ENCODE data around the gene TYR. TPM values are rescaled to one million over a fixed set of nuclear protein-coding genes. Genes with fewer than 3 reads are reported as not detected.

Gene TYR
- total RNA-seq, 1 experiment from 2014 or later: not detected

DNA sequence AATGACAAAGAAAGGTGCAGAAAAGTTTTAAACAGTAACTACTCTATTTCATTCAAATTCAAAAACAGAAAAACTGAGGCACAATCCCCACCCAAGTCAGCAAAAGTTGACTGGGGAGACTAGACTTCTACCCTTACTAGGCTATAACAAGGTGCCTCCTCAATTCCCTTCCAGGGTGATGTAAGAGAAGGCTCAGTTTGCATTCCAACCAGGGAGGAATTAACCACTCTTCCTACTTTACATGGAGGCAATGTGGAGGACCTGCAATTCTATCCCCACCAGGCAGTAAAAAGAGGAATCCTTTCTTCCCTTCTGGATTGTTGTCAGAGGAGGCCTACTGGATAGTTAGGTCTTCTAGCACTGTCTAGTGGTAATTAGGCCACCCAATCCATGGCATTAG is 26.1 kb downstream of the TYR start:
- H3K36me3 ChIP-seq (ENCODE audit: control insufficient read depth, insufficient read depth, low read length): no peaks in the 10 kb centered on the region

DNA sequence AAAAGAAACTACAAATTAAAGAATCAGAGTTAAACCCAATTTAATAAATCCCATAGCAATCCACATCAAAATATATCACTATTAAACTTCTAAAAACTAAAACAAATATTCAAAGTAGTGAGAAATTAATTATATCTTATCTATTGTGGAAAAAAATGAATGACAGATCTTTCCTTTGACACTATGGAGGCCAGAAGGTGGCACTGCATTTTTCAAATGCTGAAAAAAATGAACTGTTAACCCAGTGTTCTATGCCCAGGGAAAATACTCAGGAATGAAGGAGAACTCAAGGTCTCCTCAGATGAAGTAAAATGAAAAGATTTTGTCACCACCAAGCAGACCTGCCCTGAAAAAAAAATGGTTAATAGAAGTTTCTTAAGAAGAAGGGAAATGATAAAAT is 27.7 kb downstream of the TYR start:
- H3K9me3 ChIP-seq (ENCODE audit: control insufficient read depth, insufficient read depth, low read depth, low read length): no peaks in the 10 kb centered on the region
- POLR2A ChIA-PET: no interaction called here
- H3K36me3 ChIP-seq (ENCODE audit: control insufficient read depth, insufficient read depth, low read length): no peaks in the 10 kb centered on the region
- intact Hi-C loops (cut with micrococcal nuclease; ENCODE audit: unreplicated experiment) (no loop called here), in situ Hi-C loops (cut with HindIII; ENCODE audit: low pct_unique_long_range_greater_than_20kb, low sequenced_read_pairs) (no loop called here)
- no peaks in the 10 kb centered on the region for H3K27me3 ChIP-seq (ENCODE audit: control insufficient read depth, insufficient read depth, low read length)
- ATAC-seq (no peak), DNase-seq (ENCODE audit: low read depth, low spot score) (no peak)
- TF ChIP-seq, protein P1, sequence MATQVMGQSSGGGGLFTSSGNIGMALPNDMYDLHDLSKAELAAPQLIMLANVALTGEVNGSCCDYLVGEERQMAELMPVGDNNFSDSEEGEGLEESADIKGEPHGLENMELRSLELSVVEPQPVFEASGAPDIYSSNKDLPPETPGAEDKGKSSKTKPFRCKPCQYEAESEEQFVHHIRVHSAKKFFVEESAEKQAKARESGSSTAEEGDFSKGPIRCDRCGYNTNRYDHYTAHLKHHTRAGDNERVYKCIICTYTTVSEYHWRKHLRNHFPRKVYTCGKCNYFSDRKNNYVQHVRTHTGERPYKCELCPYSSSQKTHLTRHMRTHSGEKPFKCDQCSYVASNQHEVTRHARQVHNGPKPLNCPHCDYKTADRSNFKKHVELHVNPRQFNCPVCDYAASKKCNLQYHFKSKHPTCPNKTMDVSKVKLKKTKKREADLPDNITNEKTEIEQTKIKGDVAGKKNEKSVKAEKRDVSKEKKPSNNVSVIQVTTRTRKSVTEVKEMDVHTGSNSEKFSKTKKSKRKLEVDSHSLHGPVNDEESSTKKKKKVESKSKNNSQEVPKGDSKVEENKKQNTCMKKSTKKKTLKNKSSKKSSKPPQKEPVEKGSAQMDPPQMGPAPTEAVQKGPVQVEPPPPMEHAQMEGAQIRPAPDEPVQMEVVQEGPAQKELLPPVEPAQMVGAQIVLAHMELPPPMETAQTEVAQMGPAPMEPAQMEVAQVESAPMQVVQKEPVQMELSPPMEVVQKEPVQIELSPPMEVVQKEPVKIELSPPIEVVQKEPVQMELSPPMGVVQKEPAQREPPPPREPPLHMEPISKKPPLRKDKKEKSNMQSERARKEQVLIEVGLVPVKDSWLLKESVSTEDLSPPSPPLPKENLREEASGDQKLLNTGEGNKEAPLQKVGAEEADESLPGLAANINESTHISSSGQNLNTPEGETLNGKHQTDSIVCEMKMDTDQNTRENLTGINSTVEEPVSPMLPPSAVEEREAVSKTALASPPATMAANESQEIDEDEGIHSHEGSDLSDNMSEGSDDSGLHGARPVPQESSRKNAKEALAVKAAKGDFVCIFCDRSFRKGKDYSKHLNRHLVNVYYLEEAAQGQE (IDR thresholded peaks at IDR 0.05; ENCODE audit: insufficient read depth in 1 of 2, low read depth in 2 of 2, low read length in 1 of 2): no peak
- TF ChIP-seq, protein P2, sequence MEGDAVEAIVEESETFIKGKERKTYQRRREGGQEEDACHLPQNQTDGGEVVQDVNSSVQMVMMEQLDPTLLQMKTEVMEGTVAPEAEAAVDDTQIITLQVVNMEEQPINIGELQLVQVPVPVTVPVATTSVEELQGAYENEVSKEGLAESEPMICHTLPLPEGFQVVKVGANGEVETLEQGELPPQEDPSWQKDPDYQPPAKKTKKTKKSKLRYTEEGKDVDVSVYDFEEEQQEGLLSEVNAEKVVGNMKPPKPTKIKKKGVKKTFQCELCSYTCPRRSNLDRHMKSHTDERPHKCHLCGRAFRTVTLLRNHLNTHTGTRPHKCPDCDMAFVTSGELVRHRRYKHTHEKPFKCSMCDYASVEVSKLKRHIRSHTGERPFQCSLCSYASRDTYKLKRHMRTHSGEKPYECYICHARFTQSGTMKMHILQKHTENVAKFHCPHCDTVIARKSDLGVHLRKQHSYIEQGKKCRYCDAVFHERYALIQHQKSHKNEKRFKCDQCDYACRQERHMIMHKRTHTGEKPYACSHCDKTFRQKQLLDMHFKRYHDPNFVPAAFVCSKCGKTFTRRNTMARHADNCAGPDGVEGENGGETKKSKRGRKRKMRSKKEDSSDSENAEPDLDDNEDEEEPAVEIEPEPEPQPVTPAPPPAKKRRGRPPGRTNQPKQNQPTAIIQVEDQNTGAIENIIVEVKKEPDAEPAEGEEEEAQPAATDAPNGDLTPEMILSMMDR (IDR thresholded peaks at IDR 0.05): peak; percentile 14; the same call in 1 of the 2 replicates
- TF ChIP-seq SIN3A (IDR thresholded peaks at IDR 0.05; ENCODE audit: borderline replicate concordance, insufficient read depth, low read depth, low read length) (no peak), TCF7L2 (IDR thresholded peaks at IDR 0.05; ENCODE audit: low read depth, low read length) (no peak)
- H3K4me1 ChIP-seq (ENCODE audit: control insufficient read depth, insufficient read depth, low read length): no peaks in the 10 kb centered on the region
- BruUV-seq (replicated peaks): no TSS peak
- no peak overlapping the region for H3K27ac ChIP-seq (ENCODE audit: low read length)
- CTCF ChIA-PET: no interaction called here
- no peak overlapping the region for H3K4me3 ChIP-seq (ENCODE audit: low read depth in 2 of 2, low read length in 2 of 2)

More for the DNA sequence above, 26.1 kb downstream of the TYR start:
- TF ChIP-seq TCF7L2 (IDR thresholded peaks at IDR 0.05; ENCODE audit: low read depth, low read length) (no peak), SIN3A (IDR thresholded peaks at IDR 0.05; ENCODE audit: borderline replicate concordance, insufficient read depth, low read depth, low read length) (no peak), POLR2AphosphoS5 (IDR thresholded peaks at IDR 0.05; ENCODE audit: low read depth, low read length) (no peak)
- TF ChIP-seq, protein P2 (IDR thresholded peaks at IDR 0.05): no peak
- TF ChIP-seq, protein P1 (IDR thresholded peaks at IDR 0.05; ENCODE audit: insufficient read depth in 1 of 2, low read depth in 2 of 2, low read length in 1 of 2): no peak
- intact Hi-C loops (cut with micrococcal nuclease; ENCODE audit: unreplicated experiment) (no loop called here), in situ Hi-C loops (cut with HindIII; ENCODE audit: low pct_unique_long_range_greater_than_20kb, low sequenced_read_pairs) (no loop called here)
- no peak for ATAC-seq
- H3K4me3 ChIP-seq (ENCODE audit: low read depth in 2 of 2, low read length in 2 of 2): no peak overlapping the region
- DNase-seq (ENCODE audit: low read depth, low spot score): no peak
- H3K27me3 ChIP-seq (ENCODE audit: control insufficient read depth, insufficient read depth, low read length): no peaks in the 10 kb centered on the region
- BruUV-seq (replicated peaks): no TSS peak
- CTCF ChIA-PET: no interaction called here
- H3K4me1 ChIP-seq (ENCODE audit: control insufficient read depth, insufficient read depth, low read length): no peaks in the 10 kb centered on the region
- POLR2A ChIA-PET: no interaction called here
- H3K27ac ChIP-seq (ENCODE audit: low read length): no peak overlapping the region
- no peaks in the 10 kb centered on the region for H3K9me3 ChIP-seq (ENCODE audit: control insufficient read depth, insufficient read depth, low read depth, low read length)
